GM11168 (cell line): ENCODE results near the gene SMPX.
"Not testable (repeated sequence)": the region's sequence is repeated elsewhere in the genome, so short reads cannot be mapped to it uniquely, and the experiment has no call there.

Experiments
- in situ Hi-C: fragments of 300-500 bp; cut with MboI; formaldehyde crosslinking; loops from one replicate; pipeline ENCODE4 v1.12.0; 2022; ENCODE audit warnings: low sequenced_read_pairs; ENCODE audit not compliant: unreplicated experiment

The SMPX gene

GRCh38 chrX:21757960-21758359, at the start of gene SMPX:
Gene SMPX, minus strand, starts transcription at chrX:21758116. Its CDS starts 3,826 bp downstream, at chrX:21754290.
- in situ Hi-C loops = no loop called here

GRCh38 chrX:21806691-21807090, 48.8 kb upstream of the SMPX start:
- in situ Hi-C loops = no loop called here

DNA sequence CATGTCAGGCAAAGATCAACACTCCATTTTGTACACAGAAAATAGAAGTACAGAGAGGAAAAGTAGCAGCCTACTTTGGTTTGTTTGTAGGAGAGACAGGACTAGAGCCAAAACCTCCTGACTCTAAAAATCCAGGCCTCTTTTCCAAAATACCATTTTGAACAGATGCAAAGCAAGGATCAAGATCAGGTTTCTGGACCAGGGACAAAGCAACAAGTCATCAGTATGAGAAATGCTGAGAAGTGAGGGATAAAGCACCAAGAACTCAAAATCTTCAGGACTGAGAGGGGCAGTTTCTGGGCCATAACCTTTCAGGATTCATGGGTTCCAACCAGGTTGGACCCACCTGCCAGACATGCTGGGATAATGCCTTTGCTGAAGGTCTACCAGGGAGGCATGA, 44.9 kb upstream of the SMPX start:
- in situ Hi-C loops = no loop called here

GRCh38 chrX:21802054-21802670, 44.2 kb upstream of the SMPX start:
- in situ Hi-C loops = no loop called here

DNA sequence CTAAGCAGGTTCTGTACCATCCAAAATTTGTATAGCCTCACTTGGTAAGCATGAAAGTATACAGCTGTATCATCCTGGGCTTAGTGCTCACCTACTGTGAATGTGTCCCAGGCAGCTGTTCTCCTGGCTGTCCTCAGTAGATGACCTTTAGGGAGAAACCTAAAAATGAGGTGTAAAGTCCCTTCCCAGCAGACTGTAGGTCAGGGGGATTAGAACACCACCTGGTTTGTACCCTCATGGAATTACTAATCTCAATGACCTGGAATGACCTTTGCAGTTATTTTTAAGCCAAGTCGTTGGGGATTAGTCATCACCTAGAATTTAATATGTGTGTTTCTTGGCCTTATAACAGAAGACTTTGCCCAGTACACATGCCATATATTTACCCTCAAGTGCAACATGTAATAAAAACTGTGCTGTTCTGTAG, 42.4 kb upstream of the SMPX start:
- in situ Hi-C loops = no loop called here

DNA sequence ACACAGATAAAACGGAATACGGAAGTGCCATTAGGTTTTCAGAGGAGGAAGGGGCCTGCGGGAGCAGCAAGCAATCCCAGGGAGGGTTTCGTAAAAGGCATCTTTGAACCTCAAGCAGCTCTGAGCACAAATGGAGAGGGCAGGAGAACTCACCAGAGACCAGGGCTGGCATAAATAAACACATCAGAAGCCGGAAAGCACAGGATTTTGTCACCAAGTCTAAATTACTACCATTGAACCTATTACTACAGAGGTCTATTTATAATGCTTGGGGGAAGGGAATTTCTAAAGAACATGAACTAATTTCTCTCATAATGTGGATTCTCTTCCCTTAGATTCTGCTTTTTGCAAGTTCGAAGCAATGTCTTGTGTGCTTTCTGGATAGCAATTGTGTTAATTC, 41.9 kb upstream of the SMPX start:
- in situ Hi-C loops = no loop called here

DNA sequence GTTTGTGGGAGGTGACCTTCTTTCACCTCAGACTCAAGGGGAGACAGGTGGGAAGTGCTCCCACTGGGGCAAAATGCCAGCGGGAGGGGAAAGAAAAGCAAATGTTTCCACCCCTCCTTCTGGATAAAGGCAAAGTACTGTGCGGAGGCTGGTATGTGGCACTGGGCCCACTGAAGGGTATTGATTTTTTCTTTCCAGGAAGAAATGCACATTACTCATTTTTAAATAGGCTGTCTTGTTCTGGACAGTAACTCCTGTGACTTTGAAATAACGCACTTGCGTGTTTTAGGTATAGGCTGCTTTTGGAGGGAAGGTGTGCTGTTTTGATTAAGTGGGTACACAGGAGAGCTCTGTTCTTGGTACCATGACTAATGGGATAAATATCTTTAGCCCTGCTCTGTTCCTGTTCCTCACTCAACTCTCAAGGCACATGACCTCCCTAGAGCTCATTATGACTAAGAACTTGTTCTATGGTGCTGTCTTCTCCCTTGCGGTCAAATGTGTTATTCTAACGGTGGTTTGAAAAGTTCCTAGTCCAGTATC, 40.8 kb upstream of the SMPX start:
- in situ Hi-C loops = no loop called here

- in situ Hi-C loops = no loop called here
Observed at GRCh38 chrX:21781976-21782375, 24.1 kb upstream of the SMPX start.

DNA sequence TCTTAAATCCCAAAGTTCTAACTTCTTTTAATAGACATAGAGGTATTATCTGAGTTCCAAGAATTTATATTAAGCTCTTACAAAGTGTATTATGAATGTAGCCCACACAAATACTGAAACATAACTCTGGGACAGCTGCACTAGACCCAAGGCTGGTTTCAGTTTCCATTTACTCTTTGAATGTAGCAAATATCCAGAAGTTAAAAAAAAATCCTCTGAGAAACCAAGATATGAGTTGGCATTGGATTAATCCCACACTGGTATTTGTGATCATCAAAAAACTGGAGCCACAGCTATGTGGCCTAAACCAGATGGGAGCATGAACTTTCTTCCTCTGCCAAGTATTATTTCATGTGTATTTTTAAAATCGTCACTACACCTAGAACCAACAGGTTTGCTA, 23.6 kb upstream of the SMPX start:
- in situ Hi-C loops = no loop called here

- in situ Hi-C loops = no loop called here
Observed at GRCh38 chrX:21779095-21779494, 21.2 kb upstream of the SMPX start.

GRCh38 chrX:21778236-21778635, 20.3 kb upstream of the SMPX start:
- in situ Hi-C loops = no loop called here

DNA sequence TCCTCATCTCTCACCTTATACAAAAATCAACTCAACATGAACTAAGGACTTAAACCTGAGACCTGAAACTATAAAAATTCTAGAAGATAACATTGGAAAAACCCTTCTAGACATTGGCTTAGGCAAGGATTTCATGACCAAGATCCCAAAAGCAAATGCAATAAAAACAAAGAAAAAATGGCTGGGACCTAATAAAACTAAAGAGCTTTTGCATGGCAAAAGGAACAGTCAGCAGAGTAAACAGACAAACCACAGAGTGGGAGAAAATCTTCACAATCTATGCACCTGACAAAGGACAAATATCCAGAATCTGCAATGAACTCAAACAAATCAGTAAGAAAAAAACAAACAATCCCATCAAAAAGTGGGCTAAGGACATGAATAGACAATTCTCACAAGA, 17.2 kb upstream of the SMPX start:
- in situ Hi-C loops = not testable (repeated sequence)

DNA sequence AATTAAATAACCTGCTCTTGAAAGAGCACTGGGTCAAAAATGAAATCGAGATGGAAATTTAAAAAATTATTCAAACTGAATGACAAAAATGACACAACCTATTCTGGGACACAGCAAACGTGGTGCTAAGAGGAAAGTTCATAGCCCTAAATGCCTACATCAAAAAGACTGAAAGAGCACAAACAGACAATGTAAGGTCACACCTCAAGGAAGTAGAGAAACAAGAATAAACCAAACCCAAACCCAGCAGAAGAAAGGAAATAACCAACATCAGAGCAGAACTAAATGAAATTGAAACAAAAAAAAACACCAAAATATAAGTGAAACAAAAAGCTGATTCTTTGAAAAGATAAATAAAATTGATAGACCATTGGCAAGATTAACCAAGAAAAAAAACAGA, 15.1 kb upstream of the SMPX start:
- in situ Hi-C loops = not testable (repeated sequence)

DNA sequence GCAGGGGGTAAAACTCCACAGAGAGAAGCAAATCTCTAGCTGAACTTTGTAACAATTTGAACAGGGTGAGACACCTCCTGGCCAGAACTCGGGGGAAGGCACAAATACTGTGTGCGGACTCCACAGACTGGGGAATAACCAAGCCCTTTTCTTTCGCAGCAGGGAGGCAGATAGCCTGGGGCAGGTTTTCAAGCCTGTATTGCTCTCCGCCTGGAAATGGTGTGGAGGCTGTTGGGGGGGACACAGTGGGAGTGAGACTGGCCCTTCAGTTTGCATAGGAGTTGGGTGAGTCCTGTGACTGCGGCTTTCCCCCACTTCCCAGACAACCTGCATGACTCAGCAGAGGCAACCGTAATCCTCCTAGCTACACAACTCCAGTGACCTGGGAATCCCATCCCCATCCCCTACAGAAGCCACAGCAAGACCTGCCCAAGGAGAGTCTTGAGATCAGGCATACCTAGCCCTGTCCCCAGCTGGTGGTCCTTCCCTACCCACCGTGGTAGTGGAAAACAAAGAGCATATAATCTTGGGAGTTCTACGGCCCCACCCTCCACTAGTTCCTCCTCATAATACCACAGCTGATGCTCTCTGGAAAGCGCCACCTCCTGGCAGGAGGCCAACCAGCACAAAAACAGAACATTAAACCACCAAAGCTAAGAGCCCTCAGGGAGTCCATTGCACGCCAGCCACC, 12.9 kb upstream of the SMPX start:
- in situ Hi-C loops = no loop called here

DNA sequence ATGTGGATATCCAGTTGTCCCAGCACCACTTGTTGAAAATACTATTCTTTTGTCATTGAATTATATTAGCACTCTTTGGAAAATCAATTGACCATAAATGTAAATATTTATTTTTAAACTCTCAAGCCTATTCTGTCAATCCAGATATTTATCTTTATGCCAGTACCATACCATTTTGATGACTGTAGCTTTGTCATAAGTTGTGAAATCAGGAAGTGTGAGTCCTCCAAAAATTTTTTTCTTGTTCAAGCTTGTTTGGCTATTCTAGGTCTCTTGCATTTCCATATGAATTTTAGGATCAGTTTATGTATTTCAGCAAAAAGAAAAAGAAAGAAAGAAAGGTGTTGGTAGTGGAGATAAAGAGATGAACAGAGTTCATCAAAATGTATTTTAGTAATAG, 8.2 kb upstream of the SMPX start:
- in situ Hi-C loops = no loop called here

DNA sequence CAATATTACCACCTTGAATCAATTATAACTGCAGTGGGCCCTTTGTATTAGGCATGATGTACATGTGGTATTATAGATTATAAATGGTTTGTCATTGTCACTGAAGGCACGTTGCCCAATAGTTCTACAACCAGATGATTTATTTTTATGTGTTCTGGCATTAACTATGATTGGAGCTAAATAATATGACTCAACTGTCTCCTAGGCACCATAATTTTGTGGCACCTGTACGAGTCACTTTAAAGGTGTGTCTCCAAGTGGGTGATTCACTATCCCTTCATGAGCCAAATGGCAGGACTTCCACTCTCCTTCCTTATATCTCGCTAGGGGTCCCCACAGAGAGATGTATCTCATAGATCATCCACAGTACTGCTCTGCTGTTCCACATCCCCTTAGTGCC, 6.1 kb upstream of the SMPX start:
- in situ Hi-C loops = no loop called here

DNA sequence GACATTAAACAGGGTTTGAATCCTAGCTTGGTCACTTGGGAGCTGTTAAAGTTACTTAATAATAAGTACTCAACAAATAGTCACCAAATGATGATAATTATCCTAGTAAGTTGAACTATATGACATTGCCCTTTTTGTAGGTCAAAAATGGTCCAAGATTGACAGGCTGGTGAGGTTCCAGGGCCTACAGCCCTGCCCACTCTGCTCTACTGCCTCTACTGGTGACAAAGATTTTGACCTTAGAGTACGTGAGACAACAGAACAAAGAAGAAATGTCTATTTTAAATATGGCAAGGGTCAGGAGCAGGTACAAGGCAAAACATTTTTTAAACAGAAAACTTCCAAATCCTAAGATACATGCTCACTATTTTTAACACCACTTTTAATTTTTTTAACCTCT, 572 bp upstream of the SMPX start:
- in situ Hi-C loops = no loop called here

GRCh38 chrX:21756785-21757529, 959 bp downstream of the SMPX start:
- in situ Hi-C loops = no loop called here

DNA sequence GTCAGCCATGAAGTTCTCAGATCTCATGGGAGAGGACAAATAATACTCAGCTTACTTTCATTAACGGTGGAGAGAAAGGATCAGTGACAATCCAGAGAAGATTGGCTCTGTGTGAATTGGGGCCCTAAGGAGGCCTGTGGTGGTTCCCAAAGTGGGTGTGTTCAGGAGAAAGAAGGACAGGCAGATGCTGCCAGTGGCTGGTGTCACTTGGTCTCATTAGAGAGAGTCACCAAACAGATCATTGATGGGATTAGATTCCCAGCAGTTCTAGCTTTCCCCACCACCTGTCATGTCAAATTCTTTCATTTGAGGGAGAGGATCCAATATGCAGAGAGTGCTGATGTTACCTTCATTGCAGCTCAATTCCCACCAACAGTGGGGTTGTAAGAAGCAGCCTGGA, 8.0 kb downstream of the SMPX start:
- in situ Hi-C loops = loop anchor here (25.0 kb wide), 1 partner anchor 1213 kb away; no protein-coding TSS in a partner anchor

- in situ Hi-C loops = loop anchor here (25.0 kb wide), 1 partner anchor 1211 kb away; no protein-coding TSS in a partner anchor
Observed at GRCh38 chrX:21748235-21748634, 9.7 kb downstream of the SMPX start.

DNA sequence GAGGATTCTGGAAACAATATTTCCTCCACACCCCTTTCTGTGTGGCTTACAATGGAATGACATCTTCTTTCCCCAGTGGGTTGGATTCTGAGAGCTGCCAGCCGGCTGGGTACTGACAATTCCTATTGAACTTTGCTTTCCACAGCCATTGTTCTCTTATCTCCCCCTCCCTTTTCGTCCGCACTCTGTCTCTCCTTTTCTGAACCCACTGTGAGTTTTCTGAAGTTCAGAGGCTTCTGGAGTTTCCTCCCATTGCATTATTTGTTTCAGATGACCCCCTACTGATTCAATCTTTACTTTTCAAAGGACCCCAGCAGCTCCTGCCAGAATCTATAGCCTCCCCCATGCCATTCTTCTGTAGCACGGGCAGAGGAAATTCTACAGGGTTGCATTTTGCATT, 10.4 kb downstream of the SMPX start:
- in situ Hi-C loops = loop anchor here (25.0 kb wide), 1 partner anchor 1210 kb away; no protein-coding TSS in a partner anchor
